ENCODE results near the gene HADH.

HADH gene

GRCh38 chr4:108031427-108032083, 41.9 kb downstream of the HADH start:
- H3K9ac ChIP-seq (ENCODE audit: low read length) = no peak overlapping the region
- no peaks in the 10 kb centered on the region for H3K4me1 ChIP-seq (ENCODE audit: control insufficient read depth, insufficient read depth, low read length)
- H3K27ac ChIP-seq (ENCODE audit: low read depth, low read length) = no peak overlapping the region
- H3K27me3 ChIP-seq (ENCODE audit: control insufficient read depth, insufficient read depth, low read length) = no peaks in the 10 kb centered on the region
- H3K36me3 ChIP-seq (ENCODE audit: control insufficient read depth, insufficient read depth, low read length) = peaks cover 57% of the 10 kb centered on the region
- no peak overlapping the region for H3K4me3 ChIP-seq (ENCODE audit: low read depth, low read length)
- H3K9me3 ChIP-seq (ENCODE audit: control insufficient read depth, insufficient read depth, low read depth, low read length) = no peaks in the 10 kb centered on the region

GRCh38 chr4:108033348-108033747, 43.7 kb downstream of the HADH start:
- no peaks in the 10 kb centered on the region for H3K9me3 ChIP-seq (ENCODE audit: control insufficient read depth, insufficient read depth, low read depth, low read length)
- H3K36me3 ChIP-seq (ENCODE audit: control insufficient read depth, insufficient read depth, low read length) = peaks cover 41% of the 10 kb centered on the region
- no peaks in the 10 kb centered on the region for H3K4me1 ChIP-seq (ENCODE audit: control insufficient read depth, insufficient read depth, low read length)
- H3K27ac ChIP-seq (ENCODE audit: low read depth, low read length) = no peak overlapping the region
- no peak overlapping the region for H3K9ac ChIP-seq (ENCODE audit: low read length)
- H3K27me3 ChIP-seq (ENCODE audit: control insufficient read depth, insufficient read depth, low read length) = no peaks in the 10 kb centered on the region
- no peak overlapping the region for H3K4me3 ChIP-seq (ENCODE audit: low read depth, low read length)

- peaks cover 29% of the 10 kb centered on the region for H3K36me3 ChIP-seq (ENCODE audit: control insufficient read depth, insufficient read depth, low read length)
- no peaks in the 10 kb centered on the region for H3K4me1 ChIP-seq (ENCODE audit: control insufficient read depth, insufficient read depth, low read length)
- H3K9ac ChIP-seq (ENCODE audit: low read length) = no peak overlapping the region
- H3K4me3 ChIP-seq (ENCODE audit: low read depth, low read length) = no peak overlapping the region
- no peaks in the 10 kb centered on the region for H3K27me3 ChIP-seq (ENCODE audit: control insufficient read depth, insufficient read depth, low read length)
- H3K27ac ChIP-seq (ENCODE audit: low read depth, low read length) = 0 out of 2 replicates have a peak overlapping the region, but pooled peaks have one; percentile 16
- no peaks in the 10 kb centered on the region for H3K9me3 ChIP-seq (ENCODE audit: control insufficient read depth, insufficient read depth, low read depth, low read length)
Measured at GRCh38 chr4:108034565-108034964, 44.9 kb downstream of the HADH start.

- Histone ChIP-seq H3K27me3 (ENCODE audit: control insufficient read depth, insufficient read depth, low read length) (no peaks in the 10 kb centered on the region), H3K27ac (ENCODE audit: low read depth, low read length) (no peak overlapping the region), H3K9ac (ENCODE audit: low read length) (no peak overlapping the region), H3K9me3 (ENCODE audit: control insufficient read depth, insufficient read depth, low read depth, low read length) (no peaks in the 10 kb centered on the region), H3K4me1 (ENCODE audit: control insufficient read depth, insufficient read depth, low read length) (no peaks in the 10 kb centered on the region), H3K4me3 (ENCODE audit: low read depth, low read length) (no peak overlapping the region), H3K36me3 (ENCODE audit: control insufficient read depth, insufficient read depth, low read length) (peaks cover 28% of the 10 kb centered on the region)
Measured at GRCh38 chr4:108035691-108036090, 46.0 kb downstream of the HADH start.

GRCh38 chr4:108036213-108036612, 46.5 kb downstream of the HADH start:
- H3K4me3 ChIP-seq (ENCODE audit: low read depth, low read length) = no peak overlapping the region
- no peak overlapping the region for H3K9ac ChIP-seq (ENCODE audit: low read length)
- no peak overlapping the region for H3K27ac ChIP-seq (ENCODE audit: low read depth, low read length)
- H3K27me3 ChIP-seq (ENCODE audit: control insufficient read depth, insufficient read depth, low read length) = no peaks in the 10 kb centered on the region
- H3K9me3 ChIP-seq (ENCODE audit: control insufficient read depth, insufficient read depth, low read depth, low read length) = no peaks in the 10 kb centered on the region
- no peaks in the 10 kb centered on the region for H3K4me1 ChIP-seq (ENCODE audit: control insufficient read depth, insufficient read depth, low read length)
- peaks cover 26% of the 10 kb centered on the region for H3K36me3 ChIP-seq (ENCODE audit: control insufficient read depth, insufficient read depth, low read length)

GRCh38 chr4:108037884-108038283, 48.2 kb downstream of the HADH start:
- H3K36me3 ChIP-seq (ENCODE audit: control insufficient read depth, insufficient read depth, low read length) = peaks cover 19% of the 10 kb centered on the region
- H3K4me3 ChIP-seq (ENCODE audit: low read depth, low read length) = no peak overlapping the region
- H3K27me3 ChIP-seq (ENCODE audit: control insufficient read depth, insufficient read depth, low read length) = no peaks in the 10 kb centered on the region
- no peak overlapping the region for H3K27ac ChIP-seq (ENCODE audit: low read depth, low read length)
- H3K4me1 ChIP-seq (ENCODE audit: control insufficient read depth, insufficient read depth, low read length) = no peaks in the 10 kb centered on the region
- H3K9me3 ChIP-seq (ENCODE audit: control insufficient read depth, insufficient read depth, low read depth, low read length) = no peaks in the 10 kb centered on the region
- H3K9ac ChIP-seq (ENCODE audit: low read length) = no peak overlapping the region

- no peaks in the 10 kb centered on the region for H3K36me3 ChIP-seq (ENCODE audit: control insufficient read depth, insufficient read depth, low read length)
- H3K4me3 ChIP-seq (ENCODE audit: low read depth, low read length) = no peak overlapping the region
- no peaks in the 10 kb centered on the region for H3K4me1 ChIP-seq (ENCODE audit: control insufficient read depth, insufficient read depth, low read length)
- H3K9ac ChIP-seq (ENCODE audit: low read length) = no peak overlapping the region
- no peaks in the 10 kb centered on the region for H3K9me3 ChIP-seq (ENCODE audit: control insufficient read depth, insufficient read depth, low read depth, low read length)
- H3K27me3 ChIP-seq (ENCODE audit: control insufficient read depth, insufficient read depth, low read length) = no peaks in the 10 kb centered on the region
- H3K27ac ChIP-seq (ENCODE audit: low read depth, low read length) = no peak overlapping the region
Measured at GRCh38 chr4:108042927-108043326, 53.2 kb downstream of the HADH start.

GRCh38 chr4:108043526-108043925, 53.8 kb downstream of the HADH start:
- H3K4me3 ChIP-seq (ENCODE audit: low read depth, low read length) = no peak overlapping the region
- no peaks in the 10 kb centered on the region for H3K9me3 ChIP-seq (ENCODE audit: control insufficient read depth, insufficient read depth, low read depth, low read length)
- no peaks in the 10 kb centered on the region for H3K27me3 ChIP-seq (ENCODE audit: control insufficient read depth, insufficient read depth, low read length)
- H3K27ac ChIP-seq (ENCODE audit: low read depth, low read length) = no peak overlapping the region
- no peaks in the 10 kb centered on the region for H3K4me1 ChIP-seq (ENCODE audit: control insufficient read depth, insufficient read depth, low read length)
- no peak overlapping the region for H3K9ac ChIP-seq (ENCODE audit: low read length)
- no peaks in the 10 kb centered on the region; the same call in 1 of the 2 replicates for H3K36me3 ChIP-seq (ENCODE audit: control insufficient read depth, insufficient read depth, low read length)

GRCh38 chr4:108044951-108045686, 55.4 kb downstream of the HADH start:
- no peak overlapping the region for H3K9ac ChIP-seq (ENCODE audit: low read length)
- H3K4me3 ChIP-seq (ENCODE audit: low read depth, low read length) = no peak overlapping the region
- no peaks in the 10 kb centered on the region; the same call in 1 of the 2 replicates for H3K36me3 ChIP-seq (ENCODE audit: control insufficient read depth, insufficient read depth, low read length)
- no peaks in the 10 kb centered on the region for H3K27me3 ChIP-seq (ENCODE audit: control insufficient read depth, insufficient read depth, low read length)
- H3K9me3 ChIP-seq (ENCODE audit: control insufficient read depth, insufficient read depth, low read depth, low read length) = no peaks in the 10 kb centered on the region
- no peak overlapping the region for H3K27ac ChIP-seq (ENCODE audit: low read depth, low read length)
- no peaks in the 10 kb centered on the region for H3K4me1 ChIP-seq (ENCODE audit: control insufficient read depth, insufficient read depth, low read length)

GRCh38 chr4:108045687-108046024, 56.0 kb downstream of the HADH start:
- Histone ChIP-seq H3K9ac (ENCODE audit: low read length) (no peak overlapping the region), H3K9me3 (ENCODE audit: control insufficient read depth, insufficient read depth, low read depth, low read length) (no peaks in the 10 kb centered on the region), H3K27ac (ENCODE audit: low read depth, low read length) (no peak overlapping the region), H3K36me3 (ENCODE audit: control insufficient read depth, insufficient read depth, low read length) (no peaks in the 10 kb centered on the region; the same call in 1 of the 2 replicates), H3K4me3 (ENCODE audit: low read depth, low read length) (no peak overlapping the region), H3K27me3 (ENCODE audit: control insufficient read depth, insufficient read depth, low read length) (no peaks in the 10 kb centered on the region), H3K4me1 (ENCODE audit: control insufficient read depth, insufficient read depth, low read length) (no peaks in the 10 kb centered on the region)

GRCh38 chr4:108047199-108047598, 57.5 kb downstream of the HADH start:
- Histone ChIP-seq H3K27me3 (ENCODE audit: control insufficient read depth, insufficient read depth, low read length) (no peaks in the 10 kb centered on the region), H3K36me3 (ENCODE audit: control insufficient read depth, insufficient read depth, low read length) (no peaks in the 10 kb centered on the region; the same call in 1 of the 2 replicates), H3K4me1 (ENCODE audit: control insufficient read depth, insufficient read depth, low read length) (no peaks in the 10 kb centered on the region), H3K4me3 (ENCODE audit: low read depth, low read length) (no peak overlapping the region), H3K9ac (ENCODE audit: low read length) (no peak overlapping the region), H3K27ac (ENCODE audit: low read depth, low read length) (no peak overlapping the region), H3K9me3 (ENCODE audit: control insufficient read depth, insufficient read depth, low read depth, low read length) (no peaks in the 10 kb centered on the region)
